HEK293 (cell line): ENCODE measurements around the gene CDH23.

Source experiments
- CTCF ChIA-PET: fragments of 350-600 bp; formaldehyde crosslinking; extraction: SDS; loops from one replicate; lab custom pipeline; 2021; ENCODE audit warnings: antibody characterized with exemption; lab: Yijun Ruan, JAX
- POLR2A ChIA-PET: fragments of 300-600 bp; formaldehyde crosslinking; extraction: SDS; loops from one replicate; lab custom pipeline; 2020; ENCODE audit warnings: antibody characterized with exemption, inconsistent platforms; lab: Yijun Ruan, JAX
- H3K27ac ChIP-seq: fragments of 200-500 bp; sonication (Bioruptor generic); 2 replicates; pipeline ENCODE4 v1.5.1; 2014; ENCODE audit warnings: low read depth, low read length, control low read depth, inconsistent platforms; ENCODE audit errors: extremely low read depth
- H3K36me3 ChIP-seq, 2 experiments: fragments of 200-500 bp in 1 of 2; sonication (Bioruptor generic) in 1 of 2; 1 replicate in 1 of 2; 2 replicates in 1 of 2; pipeline ENCODE4 v1.5.1; 2014 to 2017; ENCODE audit warnings: inconsistent platforms in 2 of 2, low read length in 2 of 2; ENCODE audit not compliant: control insufficient read depth in 2 of 2, insufficient read depth in 1 of 2
- H3K4me1 ChIP-seq: fragments of 200-500 bp; sonication (Bioruptor generic); 2 replicates; pipeline ENCODE4 v1.5.1; 2014; ENCODE audit warnings: mild to moderate bottlenecking, low read length, inconsistent platforms; ENCODE audit not compliant: control insufficient read depth, insufficient read depth
- H3K4me3 ChIP-seq: 2 replicates; pipeline ENCODE4 v1.5.1; 2011; ENCODE audit warnings: low read depth, mild to moderate bottlenecking, control low read depth, low read length, moderate library complexity
- H3K9me3 ChIP-seq: fragments of 200-500 bp; sonication (Bioruptor generic); 2 replicates; pipeline ENCODE4 v1.5.1; 2014; ENCODE audit warnings: low read depth, low read length, inconsistent platforms; ENCODE audit not compliant: control insufficient read depth, insufficient read depth
- BCL11B ChIP-seq: fragments of 450-650 bp; formaldehyde crosslinking; IDR thresholded peaks from 2 replicates; pipeline ENCODE4 v1.5.1; 2016; ENCODE audit warnings: low read depth, missing biosample characterization, missing genetic modification characterization
- GLI2 ChIP-seq: fragments of 450-650 bp; formaldehyde crosslinking; IDR thresholded peaks from 2 replicates; pipeline ENCODE4; 2017; ENCODE audit warnings: missing biosample characterization, missing genetic modification characterization, low read depth, borderline replicate concordance
- KLF7 ChIP-seq: fragments of 450-650 bp; formaldehyde crosslinking; IDR thresholded peaks from 2 replicates; pipeline ENCODE4 v1.5.1; 2016; ENCODE audit warnings: missing biosample characterization, missing genetic modification characterization, borderline replicate concordance
- MEIS1 ChIP-seq: sonication (generic); formaldehyde crosslinking; IDR thresholded peaks from 2 replicates; pipeline ENCODE4 v1.8.1; 2022; ENCODE audit warnings: missing genetic modification reagents, mild to moderate bottlenecking, borderline replicate concordance
- SALL2 ChIP-seq: fragments of 450-650 bp; formaldehyde crosslinking; IDR thresholded peaks from 2 replicates; pipeline ENCODE4 v1.5.0; 2017; ENCODE audit warnings: missing biosample characterization, mild to moderate bottlenecking, missing genetic modification characterization, borderline replicate concordance
- SP2 ChIP-seq: fragments of 450-650 bp; formaldehyde crosslinking; IDR thresholded peaks from 2 replicates; pipeline ENCODE4 v1.5.1; 2016; ENCODE audit warnings: missing biosample characterization, missing genetic modification characterization
- ZNF140 ChIP-seq: fragments of 450-650 bp; formaldehyde crosslinking; IDR thresholded peaks from 2 replicates; pipeline ENCODE4 v1.5.1; 2016; ENCODE audit warnings: missing biosample characterization, missing genetic modification characterization
- ZNF19 ChIP-seq: fragments of 450-650 bp; formaldehyde crosslinking; IDR thresholded peaks from 2 replicates; pipeline ENCODE4; 2016; ENCODE audit warnings: missing biosample characterization, missing genetic modification characterization, low read depth
- ZNF335 ChIP-seq: fragments of 450-650 bp; formaldehyde crosslinking; conservative IDR thresholded peaks from 2 replicates; pipeline ENCODE4 v1.5.1; 2016; ENCODE audit warnings: missing biosample characterization, missing genetic modification characterization
- ZNF404 ChIP-seq: fragments of 450-650 bp; formaldehyde crosslinking; IDR thresholded peaks from 2 replicates; pipeline ENCODE4 v1.5.1; 2017; ENCODE audit warnings: missing biosample characterization, missing genetic modification characterization
- ZNF416 ChIP-seq: fragments of 450-650 bp; formaldehyde crosslinking; IDR thresholded peaks from 2 replicates; pipeline ENCODE4 v1.5.1; 2016; ENCODE audit warnings: missing biosample characterization, missing genetic modification characterization
- ZNF544 ChIP-seq: fragments of 450-650 bp; formaldehyde crosslinking; IDR thresholded peaks from 2 replicates; pipeline ENCODE4 v1.5.0; 2017; ENCODE audit warnings: missing biosample characterization, missing genetic modification characterization
- ZNF626 ChIP-seq: fragments of 450-650 bp; sonication (Bioruptor Pico); formaldehyde crosslinking; IDR thresholded peaks from 2 replicates; pipeline ENCODE4 v1.5.1; 2018; ENCODE audit warnings: missing biosample characterization, missing genetic modification characterization, inconsistent platforms
- ZNF701 ChIP-seq: fragments of 450-650 bp; formaldehyde crosslinking; IDR thresholded peaks from 2 replicates; pipeline ENCODE4 v1.5.1; 2016; ENCODE audit warnings: missing biosample characterization, missing genetic modification characterization
- ZNF785 ChIP-seq: fragments of 450-650 bp; formaldehyde crosslinking; IDR thresholded peaks from 2 replicates; pipeline ENCODE4 v1.5.1; 2016; ENCODE audit warnings: missing biosample characterization, missing genetic modification characterization
- TF ChIP-seq, protein P1 (sequence below): fragments of 450-650 bp; formaldehyde crosslinking; IDR thresholded peaks from 2 replicates; pipeline ENCODE4 v1.5.1; 2016; ENCODE audit warnings: missing biosample characterization, missing genetic modification characterization, low read depth
- TF ChIP-seq, protein P2 (sequence below): fragments of 450-650 bp; formaldehyde crosslinking; IDR thresholded peaks from 2 replicates; pipeline ENCODE4 v1.5.1; 2017; ENCODE audit warnings: missing biosample characterization, missing genetic modification characterization
- TF ChIP-seq, protein P3 (sequence below): fragments of 450-650 bp; formaldehyde crosslinking; IDR thresholded peaks from 2 replicates; pipeline ENCODE4 v1.5.1; 2017; ENCODE audit warnings: missing biosample characterization, missing genetic modification characterization
- TF ChIP-seq, protein P4 (sequence below): fragments of 450-650 bp; formaldehyde crosslinking; IDR thresholded peaks from 2 replicates; pipeline ENCODE4 v1.5.1; 2016; ENCODE audit warnings: missing biosample characterization, missing genetic modification characterization
- TF ChIP-seq, protein P5 (sequence below): fragments of 450-650 bp; formaldehyde crosslinking; optimal IDR thresholded peaks from 2 replicates; pipeline ENCODE3; 2016; ENCODE audit warnings: missing biosample characterization, mild to moderate bottlenecking, missing genetic modification characterization
- TF ChIP-seq, protein P6 (sequence below): fragments of 450-650 bp; formaldehyde crosslinking; IDR thresholded peaks from 2 replicates; pipeline ENCODE4 v1.5.1; 2016; ENCODE audit warnings: missing biosample characterization, missing genetic modification characterization
- TF ChIP-seq, protein P7 (sequence below): fragments of 450-650 bp; formaldehyde crosslinking; IDR thresholded peaks from 2 replicates; pipeline ENCODE4 v1.5.1; 2016; ENCODE audit warnings: missing biosample characterization, missing genetic modification characterization

Gene CDH23

DNA sequence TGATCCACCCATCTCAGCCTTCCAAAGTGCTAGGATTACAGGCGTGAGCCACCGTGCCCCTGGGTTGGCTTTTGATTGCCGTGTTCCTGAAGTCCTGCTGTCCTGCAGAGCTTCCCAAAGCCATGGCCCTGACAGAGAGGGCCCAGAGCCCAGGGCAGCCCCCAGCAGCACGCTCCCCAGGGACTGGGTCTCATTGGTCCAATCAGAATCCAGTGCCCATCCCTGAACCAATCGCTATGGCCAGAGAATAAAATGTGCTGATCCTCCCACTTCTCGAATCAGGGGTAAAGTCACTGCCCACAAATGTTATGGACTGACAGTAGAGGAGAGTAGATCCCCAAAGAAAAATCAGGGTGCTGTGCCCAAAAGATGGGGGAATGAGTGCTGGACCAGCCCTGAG lies 327.8 kb downstream of the CDH23 start:
- CTCF ChIA-PET = interaction anchor here (0.6 to 2.2 kb wide), 6 partner anchors 26 to 172 kb away, joined by 3 to 8 read pairs (median 4); no protein-coding TSS in a partner anchor

DNA sequence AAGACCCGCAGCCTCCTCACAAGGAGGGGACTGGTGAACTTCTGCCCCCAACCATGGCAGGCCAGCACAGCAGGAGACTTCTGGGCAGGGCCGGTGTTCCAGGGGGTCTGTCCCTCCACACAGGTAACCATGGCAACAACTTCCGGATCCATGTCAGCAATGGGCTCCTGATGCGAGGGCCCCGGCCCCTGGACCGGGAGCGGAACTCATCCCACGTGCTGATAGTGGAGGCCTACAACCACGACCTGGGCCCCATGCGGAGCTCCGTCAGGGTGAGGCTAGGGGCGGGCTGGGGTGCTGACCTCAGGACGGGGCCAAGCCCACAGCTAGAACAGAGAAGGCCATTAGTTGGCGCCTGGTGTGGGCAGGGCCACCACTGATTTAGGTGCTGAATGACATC lies 328.5 kb downstream of the CDH23 start:
- H3K4me1 ChIP-seq = no peaks in the 10 kb centered on the region; the same call in 1 of the 2 replicates
- H3K27ac ChIP-seq = no peak overlapping the region
- H3K4me3 ChIP-seq = no peak overlapping the region
- H3K36me3 ChIP-seq = no peaks in the 10 kb centered on the region
- ChIA-PET CTCF (interaction anchor here (0.8 to 2.2 kb wide), 7 partner anchors 9 to 171 kb away, joined by 3 to 8 read pairs (median 4); partner anchors contain the start of gene VSIR), POLR2A (no interaction called here)
- TF ChIP-seq KLF7 (tag by site-specific recombination) = no peak
- no peak for TF ChIP-seq ZNF416 (tag by site-specific recombination)
- TF ChIP-seq, protein P1, sequence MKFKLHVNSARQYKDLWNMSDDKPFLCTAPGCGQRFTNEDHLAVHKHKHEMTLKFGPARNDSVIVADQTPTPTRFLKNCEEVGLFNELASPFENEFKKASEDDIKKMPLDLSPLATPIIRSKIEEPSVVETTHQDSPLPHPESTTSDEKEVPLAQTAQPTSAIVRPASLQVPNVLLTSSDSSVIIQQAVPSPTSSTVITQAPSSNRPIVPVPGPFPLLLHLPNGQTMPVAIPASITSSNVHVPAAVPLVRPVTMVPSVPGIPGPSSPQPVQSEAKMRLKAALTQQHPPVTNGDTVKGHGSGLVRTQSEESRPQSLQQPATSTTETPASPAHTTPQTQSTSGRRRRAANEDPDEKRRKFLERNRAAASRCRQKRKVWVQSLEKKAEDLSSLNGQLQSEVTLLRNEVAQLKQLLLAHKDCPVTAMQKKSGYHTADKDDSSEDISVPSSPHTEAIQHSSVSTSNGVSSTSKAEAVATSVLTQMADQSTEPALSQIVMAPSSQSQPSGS (tag by site-specific recombination) = no peak
- TF ChIP-seq, protein P2, sequence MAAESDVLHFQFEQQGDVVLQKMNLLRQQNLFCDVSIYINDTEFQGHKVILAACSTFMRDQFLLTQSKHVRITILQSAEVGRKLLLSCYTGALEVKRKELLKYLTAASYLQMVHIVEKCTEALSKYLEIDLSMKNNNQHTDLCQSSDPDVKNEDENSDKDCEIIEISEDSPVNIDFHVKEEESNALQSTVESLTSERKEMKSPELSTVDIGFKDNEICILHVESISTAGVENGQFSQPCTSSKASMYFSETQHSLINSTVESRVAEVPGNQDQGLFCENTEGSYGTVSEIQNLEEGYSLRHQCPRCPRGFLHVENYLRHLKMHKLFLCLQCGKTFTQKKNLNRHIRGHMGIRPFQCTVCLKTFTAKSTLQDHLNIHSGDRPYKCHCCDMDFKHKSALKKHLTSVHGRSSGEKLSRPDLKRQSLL (tag by site-specific recombination) = no peak
- TF ChIP-seq, protein P3, sequence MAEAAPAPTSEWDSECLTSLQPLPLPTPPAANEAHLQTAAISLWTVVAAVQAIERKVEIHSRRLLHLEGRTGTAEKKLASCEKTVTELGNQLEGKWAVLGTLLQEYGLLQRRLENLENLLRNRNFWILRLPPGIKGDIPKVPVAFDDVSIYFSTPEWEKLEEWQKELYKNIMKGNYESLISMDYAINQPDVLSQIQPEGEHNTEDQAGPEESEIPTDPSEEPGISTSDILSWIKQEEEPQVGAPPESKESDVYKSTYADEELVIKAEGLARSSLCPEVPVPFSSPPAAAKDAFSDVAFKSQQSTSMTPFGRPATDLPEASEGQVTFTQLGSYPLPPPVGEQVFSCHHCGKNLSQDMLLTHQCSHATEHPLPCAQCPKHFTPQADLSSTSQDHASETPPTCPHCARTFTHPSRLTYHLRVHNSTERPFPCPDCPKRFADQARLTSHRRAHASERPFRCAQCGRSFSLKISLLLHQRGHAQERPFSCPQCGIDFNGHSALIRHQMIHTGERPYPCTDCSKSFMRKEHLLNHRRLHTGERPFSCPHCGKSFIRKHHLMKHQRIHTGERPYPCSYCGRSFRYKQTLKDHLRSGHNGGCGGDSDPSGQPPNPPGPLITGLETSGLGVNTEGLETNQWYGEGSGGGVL (tag by site-specific recombination) = no peak
- no peak for TF ChIP-seq GLI2 (tag by site-specific recombination)
- TF ChIP-seq MEIS1 (CRISPR knock-in tag) = no peak
- no peak for TF ChIP-seq ZNF335 (tag by site-specific recombination)
- no peak for TF ChIP-seq SP2 (tag by site-specific recombination)
- TF ChIP-seq ZNF701 = no peak
- TF ChIP-seq, protein P4, sequence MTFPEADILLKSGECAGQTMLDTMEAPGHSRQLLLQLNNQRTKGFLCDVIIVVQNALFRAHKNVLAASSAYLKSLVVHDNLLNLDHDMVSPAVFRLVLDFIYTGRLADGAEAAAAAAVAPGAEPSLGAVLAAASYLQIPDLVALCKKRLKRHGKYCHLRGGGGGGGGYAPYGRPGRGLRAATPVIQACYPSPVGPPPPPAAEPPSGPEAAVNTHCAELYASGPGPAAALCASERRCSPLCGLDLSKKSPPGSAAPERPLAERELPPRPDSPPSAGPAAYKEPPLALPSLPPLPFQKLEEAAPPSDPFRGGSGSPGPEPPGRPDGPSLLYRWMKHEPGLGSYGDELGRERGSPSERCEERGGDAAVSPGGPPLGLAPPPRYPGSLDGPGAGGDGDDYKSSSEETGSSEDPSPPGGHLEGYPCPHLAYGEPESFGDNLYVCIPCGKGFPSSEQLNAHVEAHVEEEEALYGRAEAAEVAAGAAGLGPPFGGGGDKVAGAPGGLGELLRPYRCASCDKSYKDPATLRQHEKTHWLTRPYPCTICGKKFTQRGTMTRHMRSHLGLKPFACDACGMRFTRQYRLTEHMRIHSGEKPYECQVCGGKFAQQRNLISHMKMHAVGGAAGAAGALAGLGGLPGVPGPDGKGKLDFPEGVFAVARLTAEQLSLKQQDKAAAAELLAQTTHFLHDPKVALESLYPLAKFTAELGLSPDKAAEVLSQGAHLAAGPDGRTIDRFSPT (tag by site-specific recombination) = no peak
- no peak for TF ChIP-seq ZNF140 (tag by site-specific recombination)
- TF ChIP-seq ZNF544 = no peak
- TF ChIP-seq BCL11B (tag by site-specific recombination) = no peak
- TF ChIP-seq ZNF785 (tag by site-specific recombination) = no peak
- TF ChIP-seq, protein P5, sequence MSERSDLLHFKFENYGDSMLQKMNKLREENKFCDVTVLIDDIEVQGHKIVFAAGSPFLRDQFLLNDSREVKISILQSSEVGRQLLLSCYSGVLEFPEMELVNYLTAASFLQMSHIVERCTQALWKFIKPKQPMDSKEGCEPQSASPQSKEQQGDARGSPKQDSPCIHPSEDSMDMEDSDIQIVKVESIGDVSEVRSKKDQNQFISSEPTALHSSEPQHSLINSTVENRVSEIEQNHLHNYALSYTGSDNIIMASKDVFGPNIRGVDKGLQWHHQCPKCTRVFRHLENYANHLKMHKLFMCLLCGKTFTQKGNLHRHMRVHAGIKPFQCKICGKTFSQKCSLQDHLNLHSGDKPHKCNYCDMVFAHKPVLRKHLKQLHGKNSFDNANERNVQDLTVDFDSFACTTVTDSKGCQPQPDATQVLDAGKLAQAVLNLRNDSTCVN (tag by site-specific recombination) = no peak
- TF ChIP-seq, protein P6, sequence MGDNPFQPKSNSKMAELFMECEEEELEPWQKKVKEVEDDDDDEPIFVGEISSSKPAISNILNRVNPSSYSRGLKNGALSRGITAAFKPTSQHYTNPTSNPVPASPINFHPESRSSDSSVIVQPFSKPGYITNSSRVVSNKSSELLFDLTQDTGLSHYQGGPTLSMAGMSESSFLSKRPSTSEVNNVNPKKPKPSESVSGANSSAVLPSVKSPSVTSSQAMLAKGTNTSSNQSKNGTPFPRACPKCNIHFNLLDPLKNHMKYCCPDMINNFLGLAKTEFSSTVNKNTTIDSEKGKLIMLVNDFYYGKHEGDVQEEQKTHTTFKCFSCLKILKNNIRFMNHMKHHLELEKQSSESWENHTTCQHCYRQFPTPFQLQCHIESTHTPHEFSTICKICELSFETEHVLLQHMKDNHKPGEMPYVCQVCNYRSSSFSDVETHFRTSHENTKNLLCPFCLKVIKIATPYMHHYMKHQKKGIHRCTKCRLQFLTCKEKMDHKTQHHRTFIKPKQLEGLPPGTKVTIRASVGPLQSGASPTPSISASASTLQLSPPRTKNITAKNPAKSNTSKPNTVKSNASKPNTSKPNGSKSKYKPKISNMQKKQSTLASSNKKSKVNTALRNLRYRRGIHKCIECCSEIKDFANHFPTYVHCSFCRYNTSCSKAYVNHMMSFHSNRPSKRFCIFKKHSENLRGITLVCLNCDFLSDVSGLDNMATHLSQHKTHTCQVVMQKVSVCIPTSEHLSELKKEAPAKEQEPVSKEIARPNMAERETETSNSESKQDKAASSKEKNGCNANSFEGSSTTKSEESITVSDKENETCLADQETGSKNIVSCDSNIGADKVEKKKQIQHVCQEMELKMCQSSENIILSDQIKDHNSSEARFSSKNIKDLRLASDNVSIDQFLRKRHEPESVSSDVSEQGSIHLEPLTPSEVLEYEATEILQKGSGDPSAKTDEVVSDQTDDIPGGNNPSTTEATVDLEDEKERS (tag by site-specific recombination) = no peak
- TF ChIP-seq, protein P7, sequence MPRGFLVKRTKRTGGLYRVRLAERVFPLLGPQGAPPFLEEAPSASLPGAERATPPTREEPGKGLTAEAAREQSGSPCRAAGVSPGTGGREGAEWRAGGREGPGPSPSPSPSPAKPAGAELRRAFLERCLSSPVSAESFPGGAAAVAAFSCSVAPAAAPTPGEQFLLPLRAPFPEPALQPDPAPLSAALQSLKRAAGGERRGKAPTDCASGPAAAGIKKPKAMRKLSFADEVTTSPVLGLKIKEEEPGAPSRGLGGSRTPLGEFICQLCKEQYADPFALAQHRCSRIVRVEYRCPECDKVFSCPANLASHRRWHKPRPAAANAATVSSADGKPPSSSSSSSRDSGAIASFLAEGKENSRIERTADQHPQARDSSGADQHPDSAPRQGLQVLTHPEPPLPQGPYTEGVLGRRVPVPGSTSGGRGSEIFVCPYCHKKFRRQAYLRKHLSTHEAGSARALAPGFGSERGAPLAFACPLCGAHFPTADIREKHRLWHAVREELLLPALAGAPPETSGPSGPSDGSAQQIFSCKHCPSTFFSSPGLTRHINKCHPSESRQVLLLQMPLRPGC (tag by site-specific recombination) = no peak
- no peak for TF ChIP-seq ZNF626
- no peak for TF ChIP-seq ZNF404 (tag by site-specific recombination)
- no peaks in the 10 kb centered on the region for H3K9me3 ChIP-seq

More for the DNA sequence above, 327.8 kb downstream of the CDH23 start:
- no peaks in the 10 kb centered on the region for H3K9me3 ChIP-seq
- no peak overlapping the region for H3K27ac ChIP-seq
- H3K4me3 ChIP-seq = no peak overlapping the region
- POLR2A ChIA-PET = no interaction called here
- H3K36me3 ChIP-seq = no peaks in the 10 kb centered on the region
- no peaks in the 10 kb centered on the region; the same call in 1 of the 2 replicates for H3K4me1 ChIP-seq
- no peak for TF ChIP-seq ZNF19 (tag by site-specific recombination)
- TF ChIP-seq SALL2 = no peak
